ENCODE data around the gene MUC13. TPM values are rescaled to one million over a fixed set of nuclear protein-coding genes. Genes with fewer than 3 reads are reported as not detected.

The MUC13 gene
- total and polyA plus RNA-seq, 2 of the 4 experiments (the other 2 are of a cell fraction): not detected

DNA sequence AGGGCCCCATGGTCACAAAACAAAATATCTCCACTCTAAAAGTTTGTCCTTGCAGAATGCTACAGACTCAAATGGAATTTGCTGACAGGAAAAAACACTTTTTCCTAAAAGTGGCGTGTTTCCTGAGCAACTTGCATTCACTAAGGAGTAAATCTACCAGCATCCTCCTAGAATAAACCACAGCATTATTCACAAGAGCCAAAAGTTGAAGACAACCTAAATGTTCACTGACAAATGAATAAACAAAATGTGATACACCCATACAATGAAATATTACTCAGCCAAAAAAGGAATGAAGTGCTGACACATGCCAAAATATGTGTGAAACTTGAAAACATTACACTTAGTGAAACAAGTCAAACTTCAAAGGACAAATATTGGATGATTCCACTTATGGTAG lies 76.3 kb downstream of the MUC13 start:
- Histone ChIP-seq H3K4me1 (ENCODE audit: control insufficient read depth, insufficient read depth, low read length) (peaks cover 12% of the 10 kb centered on the region), H2AK5ac (ENCODE audit: low read depth, low read length) (no peak overlapping the region), H4K5ac (ENCODE audit: low read depth, low read length) (no peak overlapping the region), H3K9ac (ENCODE audit: low read depth, low read length) (no peak overlapping the region), H3K4me3 (ENCODE audit: insufficient read depth, low read depth, low read length) (no peak overlapping the region), H3K4ac (ENCODE audit: low read depth, low read length) (peak overlapping the region; percentile 26; the same call in 1 of the 2 replicates), H3K14ac (replicated peaks; ENCODE audit: low read depth, low read length) (no peak overlapping the region), H3K79me1 (ENCODE audit: low read depth in 1 of 2, low read length in 2 of 2) (peaks cover 20 to 61% of the 10 kb centered on the region in 2 experiments), H3K27me3 (ENCODE audit: control insufficient read depth, insufficient read depth, low read length) (no peaks in the 10 kb centered on the region), H3K27ac (ENCODE audit: insufficient read depth, low read length) (peak overlapping the region; percentile 33; the same call in 1 of the 2 replicates), H2AFZ (replicated peaks; ENCODE audit: low read length, poor library complexity) (no peak overlapping the region), H3K4me2 (ENCODE audit: low read depth, low read length) (peak overlapping the region; percentile 58; the same call in 1 of the 2 replicates), H2BK5ac (ENCODE audit: low read depth, low read length, poor library complexity, severe bottlenecking) (peak overlapping the region; percentile 87), H3K9me3 (ENCODE audit: control insufficient read depth, insufficient read depth, low read length) (no peaks in the 10 kb centered on the region), H4K8ac (ENCODE audit: low read depth in 2 of 2, low read length in 2 of 2) (peak overlapping the region in 1 of 2 experiments; percentile 37; a peak in 1 of 4 replicates), H3K36me3 (ENCODE audit: control insufficient read depth, insufficient read depth, low read length) (peaks cover 1% of the 10 kb centered on the region; the same call in 1 of the 2 replicates), H3K9me1 (ENCODE audit: insufficient read depth, low read length) (peaks cover 23% of the 10 kb centered on the region), H3K56ac (ENCODE audit: extremely low read depth, insufficient read depth, low read length) (no peak overlapping the region), H2BK20ac (ENCODE audit: low read depth, low read length) (peak overlapping the region; percentile 5; the same call in 1 of the 2 replicates), H2BK120ac (ENCODE audit: low read depth, low read length) (peak overlapping the region; percentile 15; the same call in 1 of the 2 replicates), H3K18ac (ENCODE audit: low read depth, low read length) (peak overlapping the region; percentile 51; the same call in 1 of the 2 replicates), H2AK9ac (replicated peaks; ENCODE audit: low read depth, low read length, poor library complexity) (no peak overlapping the region), H4K91ac (ENCODE audit: insufficient read depth, low read depth, low read length) (no peak overlapping the region), H4K20me1 (ENCODE audit: insufficient read depth, low read length) (peaks cover 15% of the 10 kb centered on the region), H3K23ac (ENCODE audit: low read depth, low read length) (no peak overlapping the region), H2BK15ac (ENCODE audit: low read depth, low read length) (peak overlapping the region; percentile 13; the same call in 1 of the 3 replicates)
- WGBS, 2 experiments (ENCODE audit: extremely low coverage in 2 of 2, insufficient read length in 1 of 2): 14% methylated on average over 1 of the region's 1 CpG; no CpG with 5 or more reads in 1 of the 2 experiments
- ATAC-seq (ENCODE audit: low read depth) (peak; percentile 4; the same call in 1 of the 2 replicates), DNase-seq (peak; percentile 54)
- TF ChIP-seq MAFK (IDR thresholded peaks at IDR 0.05; ENCODE audit: low read depth, low read length) (peak; percentile 82), MAZ (IDR thresholded peaks at IDR 0.05; ENCODE audit: borderline replicate concordance, low read depth, low read length) (no peak)
- BruUV-seq (replicated peaks): no TSS peak
- CTCF ChIA-PET: interaction anchor here (0.6 to 0.7 kb wide), 3 partner anchors 43 to 299 kb away, joined by 3 to 6 read pairs (median 3); no protein-coding TSS in a partner anchor
- intact Hi-C loops (cut with micrococcal nuclease) (loop anchor here (2.0 kb wide), 2 partner anchors 21 to 25 kb away; no protein-coding TSS in a partner anchor), in situ Hi-C loops (cut with MboI; ENCODE audit: low sequenced_read_pairs) (no loop called here), dilution Hi-C loops (cut with HindIII; ENCODE audit: low sequenced_read_pairs, unreplicated experiment) (no loop called here)
- POLR2A ChIA-PET (ENCODE audit: unreplicated experiment): no interaction called here
